HG02840 (cell line): ENCODE data around the gene PANX2.

ENCODE experiments used
- ATAC-seq: cut with Tn5 transposase; IDR thresholded peaks from one replicate; pipeline ENCODE4 v1.9.1; 2021; ENCODE audit warnings: mild to moderate bottlenecking, moderate library complexity, moderate number of reproducible peaks; ENCODE audit not compliant: unreplicated experiment, low FRiP score

The PANX2 gene

GRCh38 chr22:50224071-50224470 is 53.5 kb downstream of the PANX2 start:
- ATAC-seq: no peak

GRCh38 chr22:50225200-50225969 is 54.9 kb downstream of the PANX2 start:
- ATAC-seq: no peak

- no peak for ATAC-seq
These were observed 55.7 kb downstream of the PANX2 start for GRCh38 chr22:50226063-50226874.

GRCh38 chr22:50226875-50227165 is 56.3 kb downstream of the PANX2 start:
- ATAC-seq: no peak

DNA sequence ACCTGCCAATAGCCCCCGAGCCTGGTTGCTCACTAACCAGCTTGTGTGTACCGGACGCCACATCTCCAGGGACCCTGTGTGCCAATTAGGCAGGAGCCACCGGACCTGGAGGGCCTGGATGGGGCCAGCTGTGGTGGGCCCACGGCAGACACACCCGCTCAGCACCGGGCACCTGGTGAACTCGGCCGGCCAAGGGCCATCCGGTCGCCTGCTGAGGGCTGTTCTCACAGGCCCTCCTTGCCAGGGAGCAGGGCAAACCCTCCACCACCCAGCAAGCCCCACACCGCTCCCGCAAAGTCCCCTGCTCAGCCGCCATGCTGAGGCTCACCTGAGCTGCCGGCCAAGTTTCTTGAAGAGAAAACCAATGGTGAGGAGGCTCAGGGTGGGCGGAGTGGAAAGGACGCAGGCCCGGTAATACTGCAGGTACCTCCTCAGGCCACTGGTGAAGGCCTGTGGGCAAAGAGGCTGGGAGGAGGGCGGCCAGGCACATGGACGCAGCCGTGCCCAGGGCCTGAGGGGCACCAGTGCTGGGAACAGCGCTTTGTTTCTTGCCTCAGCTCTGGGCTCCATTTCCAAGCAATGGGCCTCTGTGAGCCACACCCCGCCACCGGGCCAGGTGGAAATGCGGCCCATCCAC is 57.2 kb downstream of the PANX2 start:
- ATAC-seq: no peak

DNA sequence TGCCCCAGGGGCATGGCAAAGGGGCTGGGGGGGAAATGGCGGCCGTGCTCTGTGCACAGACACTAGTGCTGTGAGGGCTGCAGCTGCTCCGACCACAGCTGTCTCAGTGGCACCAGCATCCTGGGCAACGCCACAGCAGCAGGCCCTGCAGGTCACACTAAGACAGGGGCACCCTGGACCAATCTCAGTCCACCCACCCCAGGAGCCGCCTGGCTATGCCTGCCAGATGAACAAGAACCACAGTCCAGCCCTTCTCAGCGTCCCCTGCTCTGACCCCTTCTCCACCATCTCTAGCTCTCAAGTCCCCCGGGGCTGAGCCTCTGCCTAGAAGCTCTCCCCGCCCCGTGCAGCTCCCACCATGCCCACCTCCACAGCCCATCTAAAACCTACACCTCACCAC is 57.8 kb downstream of the PANX2 start:
- ATAC-seq: no peak

DNA sequence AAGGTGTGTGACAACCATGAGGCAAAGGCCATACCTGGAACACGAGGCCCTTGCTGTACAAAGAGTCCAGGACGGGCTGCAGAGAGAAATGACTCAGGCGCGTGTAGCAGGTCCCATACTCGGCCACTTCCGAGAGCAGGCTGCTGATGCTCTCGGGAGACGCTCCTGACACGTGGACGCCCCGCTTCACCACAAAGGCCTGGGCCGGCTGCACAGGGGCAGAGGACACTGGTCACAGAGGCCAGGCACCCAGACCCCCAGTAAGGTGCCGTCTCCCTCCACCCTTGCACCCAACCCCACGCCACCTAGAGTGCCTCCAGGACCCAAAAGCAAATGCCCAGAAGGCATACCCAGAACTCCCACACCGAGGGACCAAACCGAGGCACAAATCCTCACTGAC is 58.8 kb downstream of the PANX2 start:
- ATAC-seq: no peak
